Stimulated activated CD8-positive, alpha-beta memory T cell treated with anti-CD3 and anti-CD28 coated beads, Interleukin-12 subunit alpha, Interleukin-12 subunit beta, amount 100 ng/mL, for 1 hour (primary cell): ENCODE data around the gene PPP1R13B.

ENCODE experiments used
- DNase-seq: peaks from one replicate; pipeline ENCODE4 v3.0.0-alpha.2; 2020; ENCODE audit warnings: low read depth

PPP1R13B gene

DNA sequence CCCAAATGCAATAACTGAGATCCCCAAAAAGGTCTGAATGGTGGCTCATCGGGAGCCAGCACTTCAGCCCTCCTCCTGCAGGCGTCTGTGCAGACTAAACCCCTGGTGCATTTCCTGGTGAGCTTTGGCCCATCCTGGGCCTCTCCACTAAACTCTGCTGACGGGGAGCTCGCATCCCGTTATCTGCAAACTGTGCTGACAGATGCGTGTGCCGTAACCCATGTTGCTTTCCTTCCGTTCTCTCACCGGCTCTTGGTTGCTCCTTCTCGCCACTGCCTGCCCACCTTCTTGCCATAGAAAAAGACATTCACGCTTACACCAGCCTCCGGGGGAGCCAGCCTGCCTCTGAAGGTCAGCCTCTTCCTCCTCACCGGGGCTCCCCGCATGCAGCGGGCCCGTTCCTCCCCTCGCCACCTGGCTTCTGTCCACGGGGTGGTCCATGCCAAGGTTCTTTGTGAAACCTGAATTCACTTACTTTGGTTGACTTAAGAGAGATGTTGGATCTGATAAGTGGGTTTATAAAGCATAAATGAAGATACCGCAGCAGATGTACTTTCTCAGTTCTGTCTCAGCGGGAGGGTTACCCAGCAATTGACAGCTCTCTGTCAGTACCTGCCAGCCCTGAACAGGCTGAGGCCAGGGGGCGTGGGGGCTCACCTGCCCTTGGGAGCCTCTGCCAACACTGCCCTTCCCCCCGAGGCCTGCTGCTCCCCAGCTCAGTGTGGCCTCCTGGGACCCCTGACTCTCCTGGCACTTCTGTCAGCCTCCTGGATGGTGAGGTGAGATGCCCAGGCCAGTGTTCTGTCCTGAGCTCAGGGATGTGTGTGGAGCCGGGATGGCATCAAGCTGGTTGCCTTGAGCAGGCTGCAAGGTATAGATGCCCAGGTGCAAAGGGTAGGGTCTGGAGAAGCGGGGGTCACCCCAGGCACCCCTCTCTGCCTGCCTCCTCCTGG lies 117.6 kb downstream of the PPP1R13B start:
- no peak for DNase-seq

DNA sequence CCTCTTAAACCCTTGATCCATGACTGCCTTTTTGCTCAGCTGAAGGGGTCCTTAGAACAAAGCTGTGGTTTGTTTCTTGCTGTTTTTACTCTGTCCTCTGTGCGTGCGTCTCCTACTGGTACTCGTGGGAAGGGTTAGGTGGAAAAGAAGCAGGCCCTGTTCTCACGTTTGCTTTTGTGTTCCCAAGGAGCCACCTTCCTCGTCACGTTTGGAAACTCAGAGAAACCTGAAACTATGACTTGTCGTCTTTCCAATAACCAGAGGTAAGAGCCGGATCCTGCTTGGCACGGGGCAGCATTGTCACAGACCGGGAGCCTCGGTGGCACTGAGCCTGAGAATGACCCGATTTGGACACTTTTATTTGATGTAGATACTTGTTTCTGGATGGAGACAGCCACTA lies 118.7 kb downstream of the PPP1R13B start:
- no peak for DNase-seq

DNA sequence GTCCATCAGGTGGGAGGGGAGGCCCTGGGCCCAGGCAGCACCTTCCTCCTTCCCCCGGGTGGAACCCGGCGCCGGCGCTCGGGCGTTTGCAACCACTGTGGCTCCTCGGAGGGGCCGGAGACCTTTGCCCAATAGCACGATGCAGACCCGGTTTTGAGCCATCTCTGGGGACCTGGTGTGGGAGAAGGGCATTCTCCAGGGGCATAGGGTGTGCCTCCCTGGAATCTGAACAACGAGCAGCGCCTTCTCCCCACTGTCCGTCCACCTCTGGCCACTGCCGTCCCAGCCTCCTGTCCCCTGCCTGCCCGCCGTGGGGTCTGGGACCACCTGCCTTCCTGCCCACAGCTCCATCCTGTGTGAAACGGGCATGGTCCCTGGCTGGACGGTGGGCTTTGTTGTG lies 119.2 kb downstream of the PPP1R13B start:
- DNase-seq: no peak

DNA sequence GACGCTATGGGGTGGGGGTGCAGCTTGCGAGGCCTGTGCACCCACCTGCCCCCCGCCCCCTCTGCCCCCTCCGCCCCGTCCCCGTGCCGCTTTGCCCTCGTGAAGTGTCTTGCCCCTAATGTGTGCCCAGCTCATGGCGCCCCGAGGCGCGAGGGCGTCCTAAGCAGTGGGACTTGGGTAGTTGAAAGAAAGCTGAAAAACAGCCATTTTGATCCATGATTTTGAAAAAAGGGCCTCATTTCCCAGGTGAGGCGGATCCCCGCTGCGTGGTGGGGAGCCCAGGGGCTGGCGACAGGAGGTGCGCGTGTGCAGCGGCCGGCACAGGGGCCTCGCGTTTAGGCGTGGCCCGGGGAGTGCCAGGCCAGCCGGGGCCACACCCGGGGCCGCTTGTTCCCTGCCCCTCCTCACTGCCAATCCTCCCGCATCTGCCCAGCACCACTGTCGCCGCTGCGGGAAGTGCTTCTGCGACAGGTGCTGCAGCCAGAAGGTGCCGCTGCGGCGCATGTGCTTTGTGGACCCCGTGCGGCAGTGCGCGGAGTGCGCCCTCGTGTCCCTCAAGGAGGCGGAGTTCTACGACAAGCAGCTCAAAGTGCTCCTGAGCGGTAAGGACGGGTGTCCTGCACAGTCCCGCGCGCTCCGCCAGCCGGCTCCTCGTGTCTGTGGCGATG lies 119.9 kb downstream of the PPP1R13B start:
- DNase-seq: no peak

DNA sequence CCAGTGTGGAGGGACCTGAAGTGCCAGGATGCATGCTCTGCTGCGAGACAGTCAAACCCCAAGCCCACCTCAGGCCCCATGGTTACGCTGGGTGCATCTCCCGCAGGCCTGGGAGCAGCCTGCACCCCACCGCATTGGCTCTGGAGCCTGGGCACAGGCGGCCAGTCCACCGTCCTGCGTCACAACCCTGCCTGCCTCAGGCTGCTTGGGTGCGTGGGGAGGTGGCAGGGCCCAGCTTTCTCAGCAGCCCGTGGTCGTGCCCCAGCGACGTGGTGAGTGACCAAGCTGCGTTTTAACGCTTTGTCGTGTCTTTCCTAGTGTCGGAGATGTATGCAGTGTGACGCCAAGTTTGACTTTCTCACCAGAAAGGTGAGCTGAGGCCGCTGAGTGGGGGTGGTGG lies 120.9 kb downstream of the PPP1R13B start:
- no peak for DNase-seq

DNA sequence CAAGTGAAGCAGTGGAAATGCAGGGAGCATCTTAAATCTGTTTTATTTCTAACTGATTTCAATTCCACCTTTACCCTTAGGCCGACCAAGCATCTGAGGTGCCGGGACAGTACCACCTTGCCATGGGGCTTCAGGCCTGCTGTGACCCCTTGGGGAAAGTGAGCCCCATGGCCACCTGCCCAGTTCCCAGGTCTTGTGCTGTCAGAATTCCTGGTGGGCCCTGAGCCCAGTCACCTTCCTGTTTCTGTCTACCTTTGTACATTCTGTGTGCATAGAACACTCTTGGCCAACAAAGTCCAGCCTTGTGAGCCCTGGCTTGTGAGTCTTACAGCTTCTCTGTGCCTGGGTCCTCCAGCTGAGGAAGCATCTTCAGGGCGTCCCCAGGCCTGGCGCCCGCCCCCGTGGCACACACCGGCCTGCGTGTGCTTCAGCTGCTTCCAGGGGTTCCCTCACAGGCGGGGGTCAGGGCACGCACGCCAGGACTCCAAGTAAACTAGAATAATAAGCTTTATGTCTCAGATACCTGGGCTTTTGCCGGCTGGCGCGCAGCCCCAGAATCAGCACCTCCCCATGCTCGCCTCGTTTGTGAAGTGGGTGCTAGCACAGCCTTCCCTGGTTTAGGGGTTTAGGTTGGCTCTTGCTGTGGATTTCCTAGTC lies 121.5 kb downstream of the PPP1R13B start:
- no peak for DNase-seq

DNA sequence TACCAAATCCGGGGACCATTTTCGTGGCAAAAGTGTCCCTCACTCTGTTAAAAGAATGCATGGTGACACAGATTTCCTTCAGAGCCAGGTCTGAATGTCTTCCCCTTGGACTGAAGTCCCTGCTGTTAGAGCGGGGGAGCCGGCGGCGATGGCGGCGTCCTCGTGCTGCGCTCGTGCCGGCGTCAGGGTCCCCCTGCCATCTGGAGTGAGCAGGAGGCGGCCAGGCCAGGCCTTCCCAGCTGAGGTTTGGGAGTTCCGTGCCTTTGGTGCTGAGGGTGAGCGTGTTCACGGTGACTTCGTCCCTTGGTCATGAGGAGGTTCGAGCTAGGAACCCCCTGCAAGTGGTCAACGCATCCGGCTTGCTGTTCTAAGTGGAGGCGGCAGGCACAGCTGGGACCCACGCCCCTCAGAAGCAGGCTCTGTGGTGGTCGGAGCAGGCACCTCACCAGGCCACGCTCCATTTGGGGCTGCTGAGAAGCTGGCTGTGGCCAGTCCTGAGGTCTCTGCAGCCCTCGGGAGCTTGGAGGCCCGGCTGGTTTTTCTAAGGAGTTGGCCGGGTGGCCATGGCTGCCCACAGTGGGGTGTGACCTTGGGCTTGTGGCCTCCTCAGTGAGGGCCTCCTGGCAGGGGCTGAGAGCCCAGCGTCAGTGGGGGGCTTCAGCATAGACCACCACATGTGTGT lies 122.2 kb downstream of the PPP1R13B start:
- DNase-seq: no peak

DNA sequence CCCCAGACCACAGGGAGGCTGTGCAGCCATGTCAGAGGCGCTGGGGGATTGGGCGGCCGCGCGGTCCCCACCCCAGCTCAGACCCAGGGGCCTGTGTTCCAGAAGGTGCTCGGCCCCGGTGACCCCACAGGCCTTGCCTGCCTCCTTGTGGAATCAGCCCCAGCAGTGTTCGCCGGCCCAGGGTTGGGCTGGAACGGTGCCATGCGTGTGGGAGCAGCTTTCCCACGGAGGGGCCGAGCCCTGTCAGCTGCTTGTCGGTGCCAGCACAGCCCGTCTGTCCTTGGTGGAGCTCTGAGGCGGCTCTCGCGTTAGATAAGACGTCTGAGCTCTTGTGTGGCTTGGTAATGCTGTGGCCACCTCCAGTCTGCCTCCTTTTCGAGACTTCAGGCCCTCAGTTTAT lies 123.3 kb downstream of the PPP1R13B start:
- DNase-seq: no peak

DNA sequence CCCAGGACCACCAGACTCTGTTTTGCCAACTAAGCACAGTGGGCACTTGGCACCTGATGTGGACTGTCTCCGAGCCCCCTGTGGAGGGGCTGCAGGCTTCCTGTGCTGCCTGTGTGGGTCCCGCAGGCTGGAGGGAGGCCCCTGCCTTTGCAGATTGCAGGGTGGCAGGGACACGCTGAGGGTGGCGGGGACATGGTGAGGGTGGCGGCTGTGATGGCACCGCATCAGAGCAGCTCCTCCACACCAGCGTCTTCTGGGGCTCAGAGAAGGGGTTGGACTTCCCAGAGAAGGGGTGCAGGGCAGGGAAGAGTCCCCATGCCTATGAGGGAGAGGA lies 123.7 kb downstream of the PPP1R13B start:
- no peak for DNase-seq

DNA sequence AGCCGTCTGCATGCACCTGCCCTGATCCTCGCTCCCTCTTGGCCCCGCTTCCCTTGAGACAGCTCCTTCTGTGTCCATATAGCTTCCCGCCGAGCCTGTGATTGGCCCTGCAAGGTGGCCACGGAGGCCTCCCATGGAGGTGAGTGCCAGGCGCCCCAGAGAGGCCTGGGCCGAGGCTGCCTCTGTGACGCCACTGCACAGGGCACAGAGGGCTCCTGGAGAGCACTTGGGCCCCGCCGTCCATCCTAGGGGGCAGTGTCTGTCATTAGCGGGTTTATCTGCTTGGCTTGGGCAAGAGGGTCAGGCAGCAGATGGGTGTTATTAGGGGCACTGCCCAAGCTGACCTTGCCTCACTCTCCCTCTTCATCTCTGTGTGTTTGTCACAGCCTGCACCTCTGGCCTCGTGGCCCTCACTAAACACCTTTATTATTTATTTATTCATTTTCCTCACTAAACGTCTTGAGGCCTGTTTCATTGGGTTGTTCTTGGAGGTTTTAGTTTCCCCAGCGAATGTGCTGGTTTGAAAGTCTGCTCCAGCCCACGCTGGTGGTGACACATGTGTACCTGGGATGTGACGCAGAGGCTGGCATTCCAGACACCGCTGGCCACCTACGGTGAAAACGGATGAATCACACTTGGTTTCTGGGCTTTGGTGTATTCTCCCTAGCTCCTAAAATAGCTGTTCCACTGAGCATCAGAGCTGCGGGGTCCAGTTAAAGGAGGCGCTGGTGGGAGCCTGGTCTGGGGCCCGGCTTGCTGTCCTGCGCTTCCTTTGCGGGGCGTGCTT lies 125.8 kb downstream of the PPP1R13B start:
- no peak for DNase-seq

DNA sequence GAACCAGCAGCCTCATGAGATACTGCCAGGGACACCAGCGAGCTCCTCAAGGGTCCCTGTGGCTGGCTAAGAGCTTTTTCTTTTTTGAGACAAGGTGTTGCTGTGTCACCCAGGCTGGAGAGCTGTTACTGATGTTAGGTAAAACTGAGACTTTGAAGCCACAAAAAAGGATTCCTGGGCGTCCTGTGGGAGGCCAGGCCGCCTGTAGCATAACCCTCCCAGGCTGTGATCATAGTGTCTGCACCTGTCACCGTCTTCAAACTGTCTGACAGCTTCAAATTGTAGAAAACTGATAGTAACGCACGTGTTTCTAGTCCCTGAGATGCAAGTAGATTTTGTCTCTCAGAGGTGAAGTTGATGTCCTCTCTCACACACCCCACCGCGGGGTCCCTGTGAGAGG lies 127.6 kb downstream of the PPP1R13B start:
- DNase-seq: no peak

DNA sequence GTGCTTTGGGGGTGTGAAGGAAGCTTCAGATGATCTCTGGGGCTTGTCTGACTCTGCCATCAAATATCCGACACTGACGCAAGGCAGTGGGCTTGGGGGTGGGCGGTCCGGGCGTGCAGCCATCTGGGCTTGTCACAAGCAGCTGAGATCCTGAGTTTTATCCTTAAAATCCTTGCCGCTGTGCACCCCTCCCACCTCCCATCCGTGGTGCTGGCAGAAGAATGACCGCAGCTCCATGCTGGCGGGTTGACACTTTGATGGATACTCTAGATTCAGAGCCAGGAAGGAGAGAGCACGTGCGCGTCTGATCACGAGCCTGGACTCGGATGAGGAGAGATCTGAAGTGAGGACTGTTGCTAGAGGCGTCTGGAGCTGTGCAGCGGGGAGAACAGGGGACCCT lies 128.8 kb downstream of the PPP1R13B start:
- no peak for DNase-seq

DNA sequence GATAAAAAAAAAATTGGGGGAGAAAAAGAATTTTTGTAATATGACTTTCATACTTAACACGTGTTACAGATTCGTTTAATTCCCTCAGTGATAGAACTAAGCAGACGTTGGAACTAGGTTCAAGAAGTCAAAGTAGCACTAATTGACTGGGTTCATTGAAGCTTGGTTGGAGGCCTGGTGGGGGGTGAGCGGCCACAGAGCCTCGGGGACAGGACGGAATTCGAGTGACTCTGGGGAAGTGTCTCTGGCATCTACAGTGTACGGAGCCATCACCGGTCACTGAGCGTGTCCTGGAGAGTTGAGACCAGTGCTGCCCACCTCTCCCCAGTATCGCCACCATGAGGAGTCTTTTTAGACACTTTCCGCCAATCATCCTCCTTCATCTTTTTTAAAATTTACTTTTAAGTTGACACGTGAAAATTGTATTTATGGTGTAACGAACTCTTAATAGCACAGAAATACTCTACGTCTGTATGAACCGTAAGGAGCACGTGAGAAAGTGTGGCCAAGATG lies 130.4 kb downstream of the PPP1R13B start:
- DNase-seq: no peak

DNA sequence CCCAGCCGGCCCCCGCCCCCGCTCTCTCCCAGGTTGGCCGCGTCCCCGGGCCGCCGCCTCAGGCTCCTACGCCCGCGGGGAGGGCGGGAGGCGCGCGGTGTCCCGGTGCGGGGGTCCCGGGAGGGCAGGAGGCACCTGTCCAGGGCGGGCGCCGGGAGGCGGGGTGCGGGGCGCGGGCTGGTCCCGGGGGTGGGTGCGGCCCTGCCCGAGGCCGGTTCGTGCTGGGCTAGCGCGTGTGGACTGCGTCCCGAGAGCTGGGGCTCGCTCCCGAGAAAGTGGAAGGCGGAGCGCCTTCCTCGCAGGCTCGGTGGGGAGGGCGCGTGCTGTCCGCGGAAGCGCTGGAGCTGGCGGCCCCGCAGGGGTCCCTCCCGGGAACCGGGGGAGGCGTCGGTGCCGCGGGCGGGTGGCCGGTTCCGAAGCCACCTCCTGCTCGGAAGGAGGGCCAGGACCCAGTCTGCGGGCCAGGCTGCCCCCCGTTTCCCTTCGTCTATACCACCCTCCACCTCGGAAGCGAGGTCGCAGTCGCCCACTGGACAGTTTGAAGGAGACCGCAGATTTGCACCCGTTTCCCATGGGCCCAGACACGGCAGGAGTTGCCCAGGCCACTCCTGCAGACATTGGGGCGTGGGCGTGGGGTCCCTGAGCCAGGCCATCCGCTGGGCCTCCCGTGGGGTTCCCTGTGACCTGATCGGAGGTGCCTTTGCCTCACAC lies 131.1 kb downstream of the PPP1R13B start:
- DNase-seq: no peak

DNA sequence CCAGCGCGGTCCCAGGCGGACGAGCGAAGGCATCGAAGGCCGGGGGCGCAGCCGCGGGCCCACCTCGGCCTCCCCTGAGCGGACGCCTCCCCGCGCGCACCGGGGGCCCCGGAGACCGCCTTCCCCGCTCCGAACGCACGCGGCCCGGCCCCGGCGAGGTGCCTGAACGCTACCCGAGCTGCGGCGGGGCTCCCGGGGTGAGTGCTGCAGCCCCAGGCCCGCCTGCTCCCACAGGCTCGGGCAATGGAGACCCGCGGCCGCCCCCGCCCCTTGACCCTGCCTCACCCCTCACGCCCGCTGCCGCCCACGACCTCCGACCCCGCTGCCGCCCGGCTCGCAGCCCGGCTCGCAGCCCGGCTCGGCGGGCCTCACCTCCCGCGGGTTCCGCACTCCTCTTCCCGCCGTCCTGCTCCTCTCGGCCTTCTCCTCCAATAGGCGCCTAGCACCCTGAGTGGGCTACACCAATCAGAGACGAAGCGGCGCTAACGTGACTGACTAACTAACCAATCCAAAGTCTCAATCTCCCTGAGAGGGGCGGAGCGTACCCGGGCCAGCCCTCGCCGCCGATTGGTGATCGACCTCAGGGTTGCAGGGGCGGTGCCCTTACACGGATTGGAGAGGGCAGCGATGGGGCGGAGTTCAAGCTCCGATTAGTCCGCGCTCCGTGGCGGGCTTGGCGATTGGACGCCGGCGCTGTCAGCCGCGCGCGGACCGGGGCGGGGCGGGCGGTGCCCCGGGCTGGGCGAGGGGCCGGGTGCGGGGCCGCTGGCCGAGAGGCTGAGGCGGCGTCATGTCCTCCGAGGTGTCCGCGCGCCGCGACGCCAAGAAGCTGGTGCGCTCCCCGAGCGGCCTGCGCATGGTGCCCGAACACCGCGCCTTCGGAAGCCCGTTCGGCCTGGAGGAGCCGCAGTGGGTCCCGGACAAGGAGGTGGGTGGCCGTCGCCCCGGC lies 132.0 kb downstream of the PPP1R13B start, which contains the start of the genes XRCC3 and ZFYVE21:
XRCC3 (minus strand) TSS at position 400 of the 949 bp plus-strand sequence. CDS start 4,364 bp downstream, outside the sequence.
ZFYVE21 (plus strand) TSS at position 759 of the 949 bp plus-strand sequence; CDS start at position 791, 32 bp downstream.
- DNase-seq: peak; percentile 100

DNA sequence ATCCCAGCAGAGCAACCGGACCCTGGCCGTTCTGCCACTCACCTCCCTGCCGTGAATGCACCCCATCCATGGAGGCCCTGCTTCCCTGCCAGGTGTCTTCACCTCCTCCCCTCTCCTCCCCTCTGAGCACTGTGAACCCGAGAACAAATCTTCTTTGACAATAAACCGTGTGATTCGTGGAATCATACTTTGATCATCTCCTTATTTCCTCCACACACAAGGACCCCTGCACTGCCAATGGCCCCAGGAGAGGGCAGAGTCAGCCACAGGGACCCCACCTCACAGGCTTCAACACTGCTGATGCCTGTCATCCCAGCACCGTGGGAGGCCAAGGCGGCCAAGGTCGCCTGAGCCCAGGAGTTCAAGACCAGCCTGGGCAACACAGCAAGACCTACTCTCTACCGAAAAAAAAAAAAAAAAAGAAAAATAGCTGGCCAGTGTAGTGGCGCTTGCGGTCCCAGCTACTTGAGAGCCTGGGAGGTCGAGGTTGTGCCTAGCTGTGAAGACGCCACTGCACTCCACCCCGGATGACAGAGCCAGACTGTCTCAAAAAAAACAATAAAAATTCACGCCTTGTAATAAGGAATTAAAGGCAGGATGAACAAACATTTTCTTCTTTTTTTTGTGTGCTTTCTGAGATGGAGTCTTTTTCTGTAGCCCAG lies 133.2 kb downstream of the PPP1R13B start:
- no peak for DNase-seq

DNA sequence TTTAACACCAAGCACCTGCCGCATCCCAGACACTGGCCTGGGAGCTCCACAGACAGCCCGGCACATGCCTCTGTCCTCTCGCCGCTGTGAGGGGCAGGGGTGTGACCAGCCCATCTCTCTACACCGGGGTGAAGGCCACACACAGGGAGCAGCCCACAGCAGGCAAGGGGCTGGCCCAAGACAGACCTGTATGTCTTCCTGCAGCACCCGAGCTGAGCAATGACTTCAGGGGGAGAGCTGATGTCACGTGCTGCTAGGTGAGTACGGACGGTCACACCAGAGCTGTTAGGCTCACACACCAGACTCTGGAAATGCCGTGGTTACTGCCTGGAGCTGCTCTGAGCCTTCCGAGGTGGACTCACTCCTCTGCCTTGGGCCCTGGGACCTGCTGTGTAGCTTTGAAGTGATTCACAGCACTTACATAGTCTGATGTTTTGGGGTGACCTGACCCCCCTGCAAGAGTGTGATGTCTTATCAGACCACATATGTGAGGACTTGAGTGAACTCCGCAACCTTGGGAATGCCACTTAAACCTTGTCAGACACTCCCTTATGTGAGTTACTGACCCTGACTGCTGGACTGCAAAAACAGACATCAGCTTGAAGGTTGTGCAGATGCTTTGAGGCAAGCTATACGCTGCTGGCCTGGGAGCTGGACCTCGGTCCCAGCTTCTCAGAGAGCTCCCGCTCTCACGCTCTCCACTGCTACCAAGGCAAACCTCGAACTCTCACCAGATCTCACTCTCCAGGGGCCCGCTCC lies 133.9 kb downstream of the PPP1R13B start:
- no peak for DNase-seq
